Common myeloid progenitor, CD34-positive (primary cell): ENCODE data around the gene COQ8B.
A peak's percentile ranks its signal among the peaks of the same experiment; 100 is the strongest.

Source experiments
- CTCF ChIA-PET: fragments of 350-600 bp; sonication (Branson Sonifier 250); formaldehyde crosslinking; loops from one replicate; lab custom pipeline; 2021; ENCODE audit warnings: antibody characterized with exemption; lab: Charles Lee
- POLR2A ChIA-PET: fragments of 350-600 bp; sonication (Branson Sonifier 250); formaldehyde crosslinking; loops from one replicate; lab custom pipeline; 2021; ENCODE audit warnings: antibody characterized with exemption; lab: Charles Lee
- DNase-seq, 3 donors: peaks; one replicate each; pipeline versions ENCODE4 v3.0.0 to v3.0.0-alpha.2; 2013
- H3K27ac ChIP-seq, 2 experiments: 1 replicate in 1 of 2; 2 replicates in 1 of 2; pipeline ENCODE4 v1.7.0; 2013; ENCODE audit warnings: inconsistent platforms in 2 of 2, low read length in 2 of 2, mild to moderate bottlenecking in 2 of 2, low read depth in 1 of 2, moderate library complexity in 1 of 2; ENCODE audit not compliant: severe bottlenecking in 2 of 2, insufficient read depth in 1 of 2, poor library complexity in 1 of 2
- H3K27me3 ChIP-seq, 5 experiments: replicated peaks in 2 of 5; 1 replicate in 3 of 5; 2 replicates in 2 of 5; pipeline versions ENCODE4 v1.6.1 to v1.7.0; 2013; ENCODE audit warnings: low read length in 4 of 5, mild to moderate bottlenecking in 2 of 5, moderate library complexity in 2 of 5, inconsistent platforms in 1 of 5; ENCODE audit not compliant: insufficient read depth in 5 of 5, control insufficient read depth in 4 of 5
- H3K36me3 ChIP-seq, 4 experiments: 1 replicate in 2 of 4; 2 replicates in 2 of 4; pipeline versions ENCODE4 v1.6.1 to v1.7.0; 2013; ENCODE audit warnings: low read length in 3 of 4, control low read depth in 1 of 4, mild to moderate bottlenecking in 1 of 4; ENCODE audit not compliant: control insufficient read depth in 4 of 4, insufficient read depth in 4 of 4
- H3K4me1 ChIP-seq, 4 experiments: 1 replicate in 3 of 4; 2 replicates in 1 of 4; pipeline versions ENCODE4 v1.6.1 to v1.7.1; 2013; ENCODE audit warnings: low read length in 3 of 4, mild to moderate bottlenecking in 3 of 4, control low read depth in 1 of 4, inconsistent platforms in 1 of 4, moderate library complexity in 1 of 4; ENCODE audit not compliant: control insufficient read depth in 4 of 4, insufficient read depth in 4 of 4; ENCODE audit errors: control extremely low read depth in 1 of 4
- H3K4me3 ChIP-seq, 7 experiments: 1 replicate in 4 of 7; 2 replicates in 3 of 7; pipeline versions ENCODE4 v1.5.1 to v1.7.0; 2013; ENCODE audit warnings: mild to moderate bottlenecking in 7 of 7, low read length in 6 of 7, moderate library complexity in 6 of 7, inconsistent platforms in 2 of 7, low read depth in 2 of 7, control low read depth in 1 of 7; ENCODE audit not compliant: insufficient read depth in 4 of 7, control insufficient read depth in 1 of 7; ENCODE audit errors: extremely low read depth in 1 of 7
- H3K9me3 ChIP-seq, 5 experiments: 1 replicate in 4 of 5; 2 replicates in 1 of 5; pipeline versions ENCODE4 v1.6.1 to v1.7.1; 2013; ENCODE audit warnings: low read length in 4 of 5, mild to moderate bottlenecking in 2 of 5, inconsistent platforms in 1 of 5, low read depth in 1 of 5, moderate library complexity in 1 of 5; ENCODE audit not compliant: control insufficient read depth in 4 of 5, insufficient read depth in 2 of 5; ENCODE audit errors: control extremely low read depth in 1 of 5
- WGBS: methylation state at CpG from one replicate; pipeline ENCODE4 v1.1.5; 2013; ENCODE audit not compliant: insufficient coverage; 5-methylcytosine and 5-hydroxymethylcytosine counted together

The COQ8B gene

DNA sequence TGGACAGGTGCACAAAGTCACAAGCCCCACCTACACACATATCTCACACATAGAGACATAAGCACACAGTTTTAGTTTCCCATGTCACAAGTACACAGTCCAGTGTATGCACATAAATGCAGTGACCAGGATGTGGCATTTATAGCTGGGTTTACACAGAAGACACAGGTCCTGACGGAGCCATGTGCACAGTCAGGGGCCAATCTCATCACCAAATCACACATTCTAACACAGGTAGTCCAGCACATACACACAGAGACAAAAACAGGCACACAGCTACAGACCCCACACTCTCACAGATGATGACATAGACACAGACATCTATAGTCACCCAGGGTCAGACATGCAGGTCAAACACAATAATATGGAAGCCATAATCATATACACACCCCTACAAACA lies 28.4 kb downstream of the COQ8B start:
- WGBS = no CpG with 5 or more reads among the region's 1 CpG
- CTCF ChIA-PET = interaction anchor here (0.7 to 0.9 kb wide), 2 partner anchors 26 to 118 kb away, joined by 3 to 4 read pairs; no protein-coding TSS in a partner anchor
- no peak overlapping the region for H3K4me3 ChIP-seq
- H3K36me3 ChIP-seq = peaks cover 0 to 30% (median 11%) of the 10 kb centered on the region in 4 experiments
- no peaks in the 10 kb centered on the region for H3K27me3 ChIP-seq
- H3K4me1 ChIP-seq = peaks cover 0 to 28% (median 23%) of the 10 kb centered on the region in 4 experiments
- DNase-seq = no peak
- no peaks in the 10 kb centered on the region for H3K9me3 ChIP-seq
- no peak overlapping the region for H3K27ac ChIP-seq
- POLR2A ChIA-PET = no interaction called here

DNA sequence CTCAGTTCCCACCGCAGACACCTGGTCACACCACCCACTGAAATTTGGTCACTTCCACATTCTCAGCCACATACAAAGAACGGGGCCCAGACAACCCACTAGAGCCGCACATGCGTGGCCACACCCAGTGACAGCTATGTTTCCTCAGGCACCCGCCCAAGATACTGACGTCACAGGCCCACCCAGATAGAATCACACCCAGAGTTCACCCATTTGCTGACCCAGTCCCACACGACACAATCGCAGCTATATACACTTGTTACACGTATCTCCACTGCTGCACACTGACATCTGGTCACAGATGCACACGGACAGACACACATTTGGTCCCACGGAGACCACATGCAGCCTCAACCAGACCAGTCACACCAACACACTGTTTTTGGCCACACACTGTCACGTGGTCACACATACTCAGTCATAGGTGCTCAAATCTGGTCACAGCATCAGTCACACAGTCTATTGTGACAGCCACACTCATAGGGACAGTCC lies 29.1 kb downstream of the COQ8B start:
- DNase-seq = peak in 2 of 3 donors; percentile 39 to 44
- POLR2A ChIA-PET = no interaction called here
- Histone ChIP-seq H3K9me3 (no peaks in the 10 kb centered on the region), H3K36me3 (peaks cover 0 to 29% (median 11%) of the 10 kb centered on the region in 4 experiments), H3K4me3 (no peak overlapping the region), H3K27me3 (no peaks in the 10 kb centered on the region), H3K27ac (no peak overlapping the region), H3K4me1 (peaks cover 0 to 28% (median 23%) of the 10 kb centered on the region in 4 experiments)
- WGBS = 85% methylated on average over 12 of the region's 12 CpGs
- CTCF ChIA-PET = interaction anchor here (0.7 kb wide), 1 partner anchor 26 kb away, joined by 4 read pairs; no protein-coding TSS in a partner anchor

- Histone ChIP-seq H3K27me3 (no peaks in the 10 kb centered on the region), H3K36me3 (peaks cover 0 to 30% (median 10%) of the 10 kb centered on the region in 4 experiments), H3K9me3 (no peaks in the 10 kb centered on the region), H3K4me1 (peaks cover 0 to 28% (median 22%) of the 10 kb centered on the region in 4 experiments), H3K4me3 (no peak overlapping the region), H3K27ac (no peak overlapping the region)
- 93% methylated on average over 9 of the region's 14 CpGs for WGBS
- DNase-seq = no peak
- POLR2A ChIA-PET = no interaction called here
- CTCF ChIA-PET = no interaction called here
Measured at GRCh38 chr19:40686882-40687524, 29.7 kb downstream of the COQ8B start.

- no peaks in the 10 kb centered on the region for H3K9me3 ChIP-seq
- H3K36me3 ChIP-seq = peaks cover 0 to 38% (median 17%) of the 10 kb centered on the region in 4 experiments
- CTCF ChIA-PET = no interaction called here
- no peak for DNase-seq
- H3K27me3 ChIP-seq = no peaks in the 10 kb centered on the region
- H3K4me3 ChIP-seq = no peak overlapping the region
- POLR2A ChIA-PET = interaction anchor here (0.6 kb wide), 1 partner anchor 23 kb away, joined by 3 read pairs; no protein-coding TSS in a partner anchor
- no peak overlapping the region for H3K27ac ChIP-seq
- 90% methylated on average over 3 of the region's 6 CpGs for WGBS
- H3K4me1 ChIP-seq = peaks cover 0 to 15% (median 9%) of the 10 kb centered on the region in 4 experiments
Measured at GRCh38 chr19:40685563-40685962, 31.1 kb downstream of the COQ8B start.

GRCh38 chr19:40685016-40685526 lies 31.6 kb downstream of the COQ8B start:
- 89% methylated on average over 3 of the region's 3 CpGs for WGBS
- no peak overlapping the region for H3K4me3 ChIP-seq
- no peak for DNase-seq

GRCh38 chr19:40684280-40684679 lies 32.4 kb downstream of the COQ8B start:
- CTCF ChIA-PET = interaction anchor here (1.2 kb wide), 1 partner anchor 32 kb away, joined by 4 read pairs; the partner anchor contains the start of genes COQ8B and ITPKC
- no peaks in the 10 kb centered on the region for H3K9me3 ChIP-seq
- no peak overlapping the region for H3K4me3 ChIP-seq
- 98% methylated on average over 31 of the region's 32 CpGs for WGBS
- POLR2A ChIA-PET = no interaction called here
- peaks cover 0 to 42% (median 19%) of the 10 kb centered on the region in 4 experiments for H3K36me3 ChIP-seq
- no peak for DNase-seq
- H3K27me3 ChIP-seq = no peaks in the 10 kb centered on the region
- H3K27ac ChIP-seq = no peak overlapping the region
- peaks cover 0 to 5% (median under 1%) of the 10 kb centered on the region in 4 experiments for H3K4me1 ChIP-seq

More at GRCh38 chr19:40685016-40685526, 31.6 kb downstream of the COQ8B start:
- ChIA-PET POLR2A (interaction anchor here (0.6 kb wide), 1 partner anchor 23 kb away, joined by 3 read pairs; no protein-coding TSS in a partner anchor), CTCF (no interaction called here)
- no peaks in the 10 kb centered on the region for H3K27me3 ChIP-seq
- peaks cover 0 to 13% (median 7%) of the 10 kb centered on the region in 4 experiments for H3K4me1 ChIP-seq
- H3K36me3 ChIP-seq = peaks cover 0 to 40% (median 18%) of the 10 kb centered on the region in 4 experiments
- no peak overlapping the region for H3K27ac ChIP-seq
- H3K9me3 ChIP-seq = no peaks in the 10 kb centered on the region

DNA sequence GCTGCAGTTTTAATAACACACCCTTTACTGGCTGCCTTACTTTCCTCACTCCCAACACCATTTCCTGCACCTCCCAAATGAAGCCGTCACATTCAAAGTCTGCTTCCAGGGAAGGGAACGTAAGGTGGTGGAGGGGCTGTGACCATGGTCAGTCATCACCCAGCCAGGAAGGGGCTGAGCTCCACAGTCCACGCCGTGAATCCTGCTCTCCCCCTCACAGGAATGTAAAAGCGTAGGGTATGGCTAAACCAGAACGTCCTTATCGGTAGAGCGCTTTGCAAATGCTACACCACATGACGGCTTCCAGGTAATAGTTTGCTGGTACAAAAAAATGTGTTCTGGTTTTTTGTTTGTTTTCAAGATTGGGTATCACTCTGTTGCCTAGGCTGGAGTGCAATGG lies 33.2 kb downstream of the COQ8B start:
- ChIA-PET CTCF (interaction anchor here (1.2 kb wide), 1 partner anchor 33 kb away, joined by 4 read pairs; the partner anchor contains the start of genes COQ8B and ITPKC), POLR2A (no interaction called here)
- H3K36me3 ChIP-seq = peaks cover 0 to 49% (median 22%) of the 10 kb centered on the region in 4 experiments
- H3K27me3 ChIP-seq = no peaks in the 10 kb centered on the region
- H3K4me3 ChIP-seq = no peak overlapping the region
- no peak for DNase-seq
- WGBS = 97% methylated on average over 9 of the region's 9 CpGs
- no peak overlapping the region for H3K27ac ChIP-seq
- no peaks in the 10 kb centered on the region for H3K9me3 ChIP-seq
- no peaks in the 10 kb centered on the region for H3K4me1 ChIP-seq
